ENCODE measurements around the gene SPEM1.
"Not testable (repeated sequence)": the region's sequence is repeated elsewhere in the genome, so short reads cannot be mapped to it uniquely, and the experiment has no call there.

Gene SPEM1

GRCh38 chr17:7468804-7469389 lies 48.8 kb downstream of the SPEM1 start:
- DNase-seq (ENCODE audit: low read depth in 1 of 2, low spot score in 1 of 2) = no peak

GRCh38 chr17:7469843-7470242 lies 49.7 kb downstream of the SPEM1 start:
- DNase-seq (ENCODE audit: low read depth in 1 of 2, low spot score in 1 of 2) = not testable (repeated sequence)

GRCh38 chr17:7470457-7470973 lies 50.4 kb downstream of the SPEM1 start:
- DNase-seq (ENCODE audit: low read depth in 1 of 2, low spot score in 1 of 2) = not testable (repeated sequence)
